Stimulated activated CD8-positive, alpha-beta memory T cell treated with anti-CD3 and anti-CD28 coated beads, Interleukin-12 subunit alpha, Interleukin-12 subunit beta, amount 100 ng/mL, for 4 hours (primary cell): ENCODE data around the gene SETDB1.

Experiments
- DNase-seq: peaks from one replicate; pipeline ENCODE4 v3.0.0-alpha.2; 2020; ENCODE audit warnings: low read depth

The SETDB1 gene

GRCh38 chr1:150931773-150932172, 5.6 kb downstream of the SETDB1 start:
- DNase-seq = no peak

DNA sequence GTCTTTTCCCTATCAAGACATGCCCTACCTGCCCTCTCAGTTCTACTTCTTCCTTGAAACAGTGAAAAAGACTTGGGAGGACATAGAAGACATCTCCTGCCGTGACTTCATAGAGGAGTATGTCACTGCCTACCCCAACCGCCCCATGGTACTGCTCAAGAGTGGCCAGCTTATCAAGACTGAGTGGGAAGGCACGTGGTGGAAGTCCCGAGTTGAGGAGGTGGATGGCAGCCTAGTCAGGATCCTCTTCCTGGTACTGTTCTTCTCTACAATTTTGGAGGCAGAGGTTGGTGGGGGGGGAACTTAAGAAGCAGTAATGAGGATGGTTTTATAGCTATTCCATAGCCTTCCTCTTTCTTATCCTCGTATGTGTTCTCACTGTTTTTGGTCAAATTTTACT, 18.7 kb downstream of the SETDB1 start:
- no peak for DNase-seq

DNA sequence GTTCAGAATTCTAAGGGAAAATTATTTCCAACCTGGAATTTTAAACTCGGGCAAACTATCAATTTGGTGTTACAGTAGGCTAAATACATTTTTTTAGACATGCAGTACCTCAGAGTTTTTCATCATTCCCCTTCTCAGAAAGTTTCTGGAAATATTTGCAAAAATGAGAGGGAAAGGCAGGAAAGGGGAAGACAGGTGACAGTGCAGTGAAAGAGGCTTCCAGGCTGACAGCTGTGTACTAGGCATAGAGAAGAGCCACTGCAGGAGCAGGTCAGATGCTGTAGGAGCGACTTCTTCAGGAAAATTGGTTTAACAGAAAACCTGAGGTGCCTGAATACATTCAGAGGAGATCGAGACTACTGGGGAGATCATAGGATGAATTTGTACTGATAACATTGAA, 28.5 kb downstream of the SETDB1 start:
- DNase-seq = no peak

DNA sequence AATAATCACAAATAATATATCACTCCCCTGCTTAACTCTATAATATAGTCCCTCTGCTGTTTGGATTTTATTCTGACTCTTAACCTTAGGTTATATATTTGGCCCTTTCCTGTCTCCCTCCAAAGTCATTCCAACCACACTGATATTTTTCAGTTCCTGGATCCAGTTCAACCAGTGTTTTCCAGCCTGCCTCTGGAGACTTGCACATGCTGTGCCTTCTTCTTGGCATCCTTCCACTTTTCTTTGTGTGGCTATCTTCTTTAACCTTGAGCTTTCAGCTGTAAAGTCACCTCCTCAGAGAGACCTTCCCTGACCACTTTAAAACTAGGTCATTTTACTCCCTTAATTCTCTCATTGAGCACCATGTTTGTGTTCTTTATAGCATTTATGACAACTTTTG, 29.1 kb downstream of the SETDB1 start:
- DNase-seq = no peak

DNA sequence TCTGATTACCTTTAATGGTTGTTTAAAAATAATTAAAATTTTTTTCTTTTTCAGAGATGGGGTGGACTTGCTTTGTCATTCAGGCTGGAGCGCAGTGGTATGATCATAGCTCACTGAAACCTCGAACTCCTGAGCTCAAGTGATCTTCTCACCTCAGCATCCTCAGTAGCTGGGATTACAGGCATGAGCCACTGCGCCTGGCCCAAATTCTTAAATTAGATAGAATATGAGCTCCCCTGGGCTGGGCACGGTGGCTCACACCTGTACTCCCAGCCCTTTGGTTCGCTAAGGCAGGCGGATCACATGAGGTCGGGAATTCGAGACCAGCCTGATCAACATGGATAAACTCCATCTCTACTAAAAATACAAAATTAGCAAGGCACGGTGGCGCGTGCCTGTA, 31.5 kb downstream of the SETDB1 start:
- DNase-seq = no peak

GRCh38 chr1:150960646-150961045, 34.5 kb downstream of the SETDB1 start:
- DNase-seq = no peak

- no peak for DNase-seq
Measured at GRCh38 chr1:150961756-150962155, 35.6 kb downstream of the SETDB1 start.

DNA sequence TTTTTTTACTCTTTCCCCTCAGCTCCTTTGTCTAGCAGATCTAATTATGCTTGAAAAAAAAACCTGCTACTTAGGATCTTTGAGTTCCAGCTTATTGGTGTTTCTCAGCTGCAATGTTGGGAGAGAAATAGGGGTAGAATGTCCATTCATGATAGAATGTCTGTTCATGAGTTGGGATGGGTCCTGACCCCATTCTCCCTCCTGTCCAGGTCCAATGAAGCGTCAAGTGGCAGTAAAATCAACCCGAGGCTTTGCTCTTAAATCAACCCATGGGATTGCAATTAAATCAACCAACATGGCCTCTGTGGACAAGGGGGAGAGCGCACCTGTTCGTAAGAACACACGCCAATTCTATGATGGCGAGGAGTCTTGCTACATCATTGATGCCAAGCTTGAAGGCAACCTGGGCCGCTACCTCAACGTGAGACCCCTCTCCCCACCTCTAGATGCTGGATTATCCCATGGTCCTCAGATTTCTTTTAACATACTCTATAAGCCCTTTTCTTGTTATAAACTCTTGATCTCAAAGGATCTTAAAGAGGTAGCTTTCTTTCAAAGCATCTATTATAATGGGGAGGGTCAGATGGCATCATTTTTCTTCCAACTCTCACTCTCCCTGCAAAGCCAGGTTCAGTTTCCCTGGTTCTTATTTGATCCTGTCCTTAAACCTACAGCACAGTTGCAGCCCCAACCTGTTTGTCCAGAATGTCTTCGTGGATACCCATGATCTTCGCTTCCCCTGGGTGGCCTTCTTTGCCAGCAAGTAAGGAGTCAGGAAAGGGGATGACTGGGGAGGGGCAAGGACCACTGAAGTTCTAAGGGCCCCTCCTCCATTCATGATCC, 37.4 kb downstream of the SETDB1 start:
- no peak for DNase-seq

- DNase-seq = no peak
Measured at GRCh38 chr1:150964164-150964489, 38.0 kb downstream of the SETDB1 start.

- no peak for DNase-seq
Measured at GRCh38 chr1:150965605-150966004, 39.4 kb downstream of the SETDB1 start.

DNA sequence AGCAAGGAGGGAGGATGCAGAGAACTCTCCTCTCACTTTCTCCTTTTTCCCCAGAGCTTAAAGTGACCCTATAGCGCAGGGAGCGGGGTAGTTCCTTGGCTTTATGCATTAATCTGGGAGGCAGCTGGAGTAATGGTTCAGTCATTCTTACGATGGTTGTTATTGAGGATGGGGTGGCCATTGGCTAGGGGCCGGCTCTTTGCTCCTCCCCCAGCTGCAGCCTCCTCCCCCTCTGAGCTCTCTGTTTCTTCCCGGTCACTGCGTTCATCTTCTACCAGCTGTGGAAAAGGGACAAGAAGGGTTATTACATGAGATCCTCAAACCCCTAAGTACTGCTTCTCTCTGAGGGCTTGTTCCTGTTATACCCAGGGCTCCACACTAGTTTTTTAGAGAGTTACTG, 39.8 kb downstream of the SETDB1 start:
- no peak for DNase-seq

GRCh38 chr1:150967936-150968335, 41.8 kb downstream of the SETDB1 start:
- no peak for DNase-seq

DNA sequence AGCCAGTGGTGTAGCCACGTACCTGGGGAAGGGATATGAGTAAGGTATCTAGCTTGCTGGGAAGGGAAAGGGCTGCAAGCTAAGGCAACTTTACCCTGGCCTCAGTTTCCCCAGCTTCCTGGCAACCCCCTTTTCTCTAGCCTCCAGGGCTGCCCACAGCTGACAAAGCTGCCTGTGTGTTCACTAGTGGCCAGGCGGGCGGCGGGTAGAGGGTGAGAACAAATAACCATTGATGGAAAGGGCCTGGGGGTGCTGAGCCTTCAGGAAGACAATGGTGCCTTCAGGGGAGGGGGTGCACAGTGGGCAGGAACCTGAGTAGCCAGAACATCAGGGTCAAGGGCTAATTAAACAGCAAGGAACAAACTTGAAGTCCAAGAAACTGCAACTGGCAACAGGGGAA, 42.3 kb downstream of the SETDB1 start:
- no peak for DNase-seq

DNA sequence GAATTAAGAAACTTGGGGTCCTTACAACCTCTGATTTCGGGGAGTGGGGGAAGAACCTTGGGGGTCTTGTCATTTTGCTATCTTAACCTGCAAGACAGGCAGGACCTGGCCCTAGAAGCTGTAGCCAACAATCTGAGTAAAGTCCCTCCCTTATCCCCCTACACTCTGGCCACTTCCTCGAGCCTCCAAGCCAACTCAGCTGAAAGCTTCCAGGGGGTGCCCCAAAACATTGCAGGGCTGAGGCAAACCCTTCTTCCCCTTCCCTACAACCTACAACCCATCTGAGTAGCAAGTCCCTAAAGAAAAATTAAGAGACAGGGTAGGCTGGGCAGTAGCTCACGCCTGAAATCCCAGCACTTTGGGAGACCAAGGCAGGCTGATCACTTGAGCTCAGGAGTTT, 43.5 kb downstream of the SETDB1 start:
- DNase-seq = no peak

DNA sequence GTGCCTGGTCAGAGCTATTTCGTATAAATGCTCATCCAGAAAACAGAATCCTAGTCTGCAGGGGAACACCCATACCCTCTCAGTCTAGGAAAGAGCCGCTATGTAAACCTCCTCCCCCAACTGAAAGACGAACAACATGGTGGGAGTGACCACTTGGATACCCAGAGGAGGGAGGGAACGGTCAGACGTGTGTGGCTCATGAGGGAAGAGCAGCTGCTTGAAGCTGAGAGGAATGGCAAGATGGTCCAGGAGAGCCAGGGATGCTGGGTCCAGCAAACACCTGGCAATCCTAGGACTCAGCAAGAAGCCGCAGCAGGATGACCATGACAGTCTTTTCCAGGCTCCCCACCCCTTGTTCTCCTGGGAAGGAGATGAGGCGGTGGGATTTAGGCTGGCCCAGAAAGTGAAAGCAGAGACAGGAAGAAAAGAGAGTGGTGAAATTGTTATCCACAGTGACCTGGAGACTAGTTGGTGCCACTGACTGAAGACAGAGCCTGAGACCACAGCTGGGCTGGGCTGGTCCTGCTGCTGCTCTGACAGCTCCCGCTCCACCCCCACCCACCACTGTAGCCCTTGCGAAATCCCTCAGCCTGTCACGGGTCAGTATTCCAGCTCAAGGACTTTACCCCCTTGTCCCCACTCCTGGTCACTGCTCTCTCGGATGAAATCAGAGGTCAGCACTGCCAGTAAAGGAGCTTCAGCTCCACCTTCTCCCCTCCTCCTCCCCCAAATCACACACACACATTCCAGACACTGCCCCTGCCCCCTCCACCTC, 44.8 kb downstream of the SETDB1 start:
- DNase-seq = no peak

GRCh38 chr1:150971583-150972416, 45.6 kb downstream of the SETDB1 start:
- no peak for DNase-seq

GRCh38 chr1:150972417-150972940, 46.3 kb downstream of the SETDB1 start:
- no peak for DNase-seq

- no peak for DNase-seq
Measured at GRCh38 chr1:150973258-150973835, 47.2 kb downstream of the SETDB1 start.

DNA sequence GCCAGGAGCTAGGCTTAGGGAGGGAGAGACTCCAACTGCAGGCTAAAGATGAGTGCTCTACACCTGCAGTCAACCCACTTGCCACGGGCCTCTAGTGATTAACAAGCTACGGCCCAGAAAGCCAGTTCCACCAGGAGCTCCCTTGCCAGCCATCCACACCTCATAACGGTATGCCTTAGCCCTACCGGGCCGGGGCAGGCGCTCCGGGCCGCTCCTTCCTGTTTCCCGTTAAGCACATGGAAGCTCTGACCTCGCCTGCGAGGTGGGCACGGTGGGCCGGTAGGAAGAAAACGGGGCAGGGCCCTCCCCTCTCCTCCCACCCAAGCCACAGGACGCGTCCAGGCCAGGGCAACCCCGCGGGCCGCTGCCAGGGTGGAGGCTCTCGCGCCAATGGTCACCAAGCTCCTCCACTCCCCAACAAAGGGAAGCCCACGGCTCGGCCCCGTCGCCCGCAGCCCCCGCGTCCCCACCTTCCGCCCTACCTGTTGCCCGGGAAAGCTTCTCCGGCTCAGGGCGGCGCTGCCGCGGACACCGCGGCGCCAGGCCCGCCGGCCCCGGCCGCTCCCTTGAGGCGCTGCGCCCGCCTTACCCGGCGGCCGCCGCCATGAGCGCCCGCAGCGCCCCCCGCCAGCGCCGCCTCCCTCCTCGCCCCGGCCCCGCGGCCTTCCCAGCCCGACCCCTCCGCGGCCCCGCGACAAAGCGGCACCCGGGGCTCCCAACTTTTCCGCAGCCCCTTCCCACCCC, 47.8 kb downstream of the SETDB1 start:
- peak; percentile 30 for DNase-seq

DNA sequence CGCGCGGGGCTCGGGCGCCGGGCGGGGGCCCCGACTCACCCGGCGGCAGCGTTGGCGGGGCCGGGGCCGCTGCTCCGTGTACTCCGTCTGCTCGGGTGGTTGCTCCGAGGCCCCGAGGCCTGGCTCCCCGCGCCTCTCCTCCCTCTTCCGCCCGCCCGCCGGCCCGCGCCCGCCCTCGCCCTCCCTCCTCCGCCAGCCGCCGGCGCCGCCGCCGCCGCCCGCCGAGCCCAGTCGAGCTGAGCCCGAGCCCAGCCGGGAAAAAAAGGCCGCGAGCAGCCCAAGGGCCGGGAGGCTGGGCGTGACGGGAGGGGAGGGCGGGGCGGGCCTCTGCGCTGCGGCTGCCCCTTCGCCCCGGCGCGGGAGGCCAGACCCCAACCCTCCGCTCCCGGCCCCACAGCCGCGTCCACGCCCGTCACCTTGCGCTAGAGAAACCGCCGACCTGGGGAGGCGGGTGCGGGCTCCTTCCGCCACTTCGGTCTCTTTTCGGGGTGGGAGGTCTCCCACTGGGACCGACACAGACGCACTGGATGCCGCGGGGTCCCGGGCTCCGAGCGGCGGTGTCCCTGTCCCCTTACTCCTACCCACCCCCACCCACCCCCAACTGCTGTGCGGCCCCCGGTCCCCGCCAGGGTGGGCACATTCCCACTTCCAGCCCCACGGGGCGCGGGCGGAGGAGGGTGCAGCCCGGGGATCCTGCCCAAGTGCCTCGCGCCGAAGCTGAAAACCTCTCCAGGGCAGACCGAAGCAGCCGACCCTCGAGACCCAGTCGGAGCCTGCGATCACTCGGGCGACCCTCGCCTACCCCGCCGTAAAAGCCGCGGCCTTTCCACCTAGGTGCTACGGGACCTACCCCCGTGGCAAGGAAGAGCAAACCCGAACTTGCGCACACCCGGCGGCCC, 48.7 kb downstream of the SETDB1 start, which contains the start of gene CERS2:
TSS of gene CERS2 (minus strand) at position 256 of the 899 bp plus-strand sequence. CDS start 5,745 bp downstream, outside the sequence.
- peak; percentile 68 for DNase-seq
